ENCODE measurements around the gene FOXP1. TPM values are rescaled to one million over a fixed set of nuclear protein-coding genes. Genes with fewer than 3 reads are reported as not detected.
"Not testable (repeated sequence)": the region's sequence is repeated elsewhere in the genome, so short reads cannot be mapped to it uniquely, and the experiment has no call there.

FOXP1 gene
- total RNA-seq, 2 donors from 2014 or later: 109 to 112 TPM

DNA sequence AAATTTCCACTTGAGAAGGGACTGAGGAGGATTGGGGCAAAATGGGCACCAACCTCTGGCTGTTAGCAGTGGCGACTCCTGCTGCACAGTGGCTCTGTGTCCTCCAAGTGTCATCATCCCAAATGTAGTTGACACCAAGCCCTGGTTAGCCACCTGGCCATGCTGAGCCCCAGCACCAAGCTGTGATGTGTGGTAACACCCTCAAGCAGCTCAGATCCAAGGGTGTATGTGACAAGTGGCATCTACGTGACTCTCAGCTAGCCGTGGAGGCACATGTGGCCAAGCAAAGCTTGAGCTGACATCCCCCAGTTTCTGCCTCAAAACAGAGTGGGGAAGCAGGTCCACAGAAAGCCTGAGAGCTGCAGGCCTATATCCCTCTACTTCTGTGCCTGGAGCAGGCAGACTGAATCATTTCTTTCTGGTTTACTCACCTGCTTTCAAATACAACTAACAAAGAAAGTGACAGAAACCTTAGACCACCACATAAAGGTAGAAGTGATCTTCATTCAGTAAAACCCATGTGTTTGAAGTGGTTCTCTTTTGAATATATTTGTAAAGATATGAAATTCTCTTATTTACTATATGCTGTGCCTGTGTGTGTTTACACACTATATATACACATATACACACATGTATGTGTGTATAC, 40.0 kb downstream of the FOXP1 start:
- intact Hi-C loops (cut with DNase I): no loop called here
- DNase-seq (ENCODE audit: low spot score): no peak

DNA sequence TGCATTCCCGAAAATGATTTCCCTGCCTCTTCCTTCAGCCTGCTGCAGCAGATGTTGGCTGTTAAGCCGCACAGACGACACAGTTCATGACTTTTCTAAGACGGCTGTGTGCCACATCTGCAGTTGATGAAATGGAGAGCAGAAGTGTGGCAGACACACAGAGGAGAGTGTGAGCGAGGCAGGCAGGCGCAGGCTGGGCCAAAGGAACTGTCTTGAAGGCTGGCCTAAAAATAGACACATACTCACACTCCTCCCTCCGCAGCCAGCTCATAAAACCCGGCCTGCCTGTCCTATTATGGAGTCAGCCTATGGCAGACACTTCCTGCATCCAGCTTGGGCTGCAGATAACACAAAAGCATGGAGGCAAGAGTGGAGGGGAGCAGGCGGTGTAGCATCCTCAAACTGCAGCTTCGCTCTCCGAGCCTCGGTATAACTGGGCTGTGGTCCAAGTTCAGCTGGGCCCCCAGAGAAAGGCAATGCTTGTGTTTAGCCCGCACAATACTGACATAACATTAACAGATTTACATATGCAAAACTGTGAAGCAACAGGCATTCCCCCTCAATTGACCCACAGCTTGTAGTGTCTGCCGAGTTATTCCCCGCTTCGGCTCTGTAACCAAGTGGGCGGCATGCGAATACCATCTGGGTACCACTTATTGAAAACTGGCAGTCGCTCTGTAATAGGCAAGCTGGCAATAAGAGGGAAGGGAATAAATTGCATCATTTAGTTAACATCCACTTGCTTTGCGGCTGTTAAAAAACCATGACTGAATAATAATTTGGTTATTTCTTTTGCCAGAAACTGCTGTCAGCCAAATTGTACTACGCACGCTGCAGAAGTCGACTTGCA, 40.8 kb downstream of the FOXP1 start:
- DNase-seq (ENCODE audit: low spot score): peak; percentile 96
- intact Hi-C loops (cut with DNase I): no loop called here

DNA sequence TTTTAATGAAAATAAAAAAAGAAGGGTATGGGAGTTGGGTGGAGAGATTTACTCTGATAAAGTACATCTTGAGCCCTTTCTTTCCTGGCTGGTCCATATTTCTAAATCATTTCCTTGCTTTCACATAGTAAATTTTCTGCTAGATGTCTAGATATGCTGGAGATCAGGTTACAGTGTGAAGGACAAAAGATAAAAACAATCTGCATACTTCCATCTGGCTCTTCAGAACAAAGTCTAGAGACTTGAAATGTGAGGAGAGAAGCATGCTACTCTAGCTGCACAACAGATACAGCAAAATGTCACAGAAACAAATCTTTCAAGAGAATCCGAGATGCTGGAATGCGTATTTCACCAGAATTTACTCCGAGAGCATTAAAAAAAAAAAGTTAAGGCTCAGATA, 42.2 kb downstream of the FOXP1 start:
- intact Hi-C loops (cut with DNase I): no loop called here
- DNase-seq (ENCODE audit: low spot score): no peak

DNA sequence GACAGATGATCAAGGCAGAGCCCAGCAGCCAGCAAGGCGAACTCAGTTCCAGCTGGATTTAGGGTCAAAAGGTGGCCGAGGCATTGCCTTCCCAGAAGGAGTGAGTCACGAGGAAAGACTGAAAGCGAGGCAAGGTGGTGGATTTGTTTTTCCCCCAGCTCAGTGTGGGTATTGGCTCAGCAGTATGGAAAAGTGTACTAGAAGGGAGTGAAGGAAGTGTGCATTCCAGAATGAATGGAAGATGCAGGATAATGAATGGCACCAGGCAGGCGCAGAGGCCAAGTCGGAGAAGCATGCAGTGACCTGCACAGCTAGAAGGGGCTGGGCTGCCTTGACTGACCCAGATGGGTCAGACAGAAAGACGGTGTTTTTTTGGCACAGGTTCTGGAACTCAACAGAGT, 46.3 kb downstream of the FOXP1 start:
- DNase-seq (ENCODE audit: low spot score): peak; percentile 91
- intact Hi-C loops (cut with DNase I): no loop called here

DNA sequence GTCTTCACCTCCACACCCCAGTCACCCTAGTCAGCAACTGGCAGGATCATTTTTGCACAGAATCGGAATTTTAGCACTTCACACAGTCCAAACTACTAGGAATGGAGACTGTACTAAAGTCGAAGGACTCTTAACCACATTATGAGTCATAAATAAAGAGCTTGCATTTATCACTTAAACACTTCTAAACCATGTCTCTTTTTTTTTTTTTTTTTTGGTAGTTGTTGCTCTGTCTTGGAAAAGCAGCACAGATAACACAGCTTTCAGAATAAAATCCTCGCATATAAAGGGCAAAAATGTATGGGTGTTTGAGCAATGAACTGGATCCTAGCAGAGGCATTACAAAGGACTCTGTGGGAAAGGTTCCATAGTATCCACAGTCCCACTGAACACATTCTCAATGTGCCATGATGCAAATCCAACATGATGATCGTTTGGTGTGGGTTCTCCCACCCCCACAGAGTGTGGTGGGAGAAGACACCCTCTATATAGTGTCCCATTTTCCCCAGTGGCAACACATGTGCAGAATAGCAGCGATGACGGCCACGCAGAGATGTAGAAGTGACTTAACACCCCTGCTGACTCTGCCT, 47.1 kb downstream of the FOXP1 start:
- no peak for DNase-seq (ENCODE audit: low spot score)
- intact Hi-C loops (cut with DNase I): no loop called here

DNA sequence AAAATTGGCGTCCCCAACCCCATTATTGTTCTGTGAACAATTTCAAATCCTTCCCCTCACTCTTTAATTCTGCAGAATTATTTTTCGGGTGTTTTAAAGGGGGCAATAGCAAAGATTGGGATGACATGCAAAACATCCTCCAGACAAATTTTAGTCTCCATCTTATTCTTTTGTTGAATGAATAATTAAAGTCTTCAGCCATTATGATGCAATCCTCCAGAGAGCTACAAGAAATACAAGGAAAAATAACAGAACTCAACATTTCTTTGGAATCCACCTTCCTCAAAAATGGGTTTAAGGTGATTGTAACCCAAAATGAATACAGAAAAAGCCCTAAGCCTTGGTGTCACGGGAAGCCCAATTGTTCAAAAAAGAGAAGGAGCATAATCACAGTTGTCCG, 49.9 kb downstream of the FOXP1 start:
- no peak for DNase-seq (ENCODE audit: low spot score)
- intact Hi-C loops (cut with DNase I): no loop called here

DNA sequence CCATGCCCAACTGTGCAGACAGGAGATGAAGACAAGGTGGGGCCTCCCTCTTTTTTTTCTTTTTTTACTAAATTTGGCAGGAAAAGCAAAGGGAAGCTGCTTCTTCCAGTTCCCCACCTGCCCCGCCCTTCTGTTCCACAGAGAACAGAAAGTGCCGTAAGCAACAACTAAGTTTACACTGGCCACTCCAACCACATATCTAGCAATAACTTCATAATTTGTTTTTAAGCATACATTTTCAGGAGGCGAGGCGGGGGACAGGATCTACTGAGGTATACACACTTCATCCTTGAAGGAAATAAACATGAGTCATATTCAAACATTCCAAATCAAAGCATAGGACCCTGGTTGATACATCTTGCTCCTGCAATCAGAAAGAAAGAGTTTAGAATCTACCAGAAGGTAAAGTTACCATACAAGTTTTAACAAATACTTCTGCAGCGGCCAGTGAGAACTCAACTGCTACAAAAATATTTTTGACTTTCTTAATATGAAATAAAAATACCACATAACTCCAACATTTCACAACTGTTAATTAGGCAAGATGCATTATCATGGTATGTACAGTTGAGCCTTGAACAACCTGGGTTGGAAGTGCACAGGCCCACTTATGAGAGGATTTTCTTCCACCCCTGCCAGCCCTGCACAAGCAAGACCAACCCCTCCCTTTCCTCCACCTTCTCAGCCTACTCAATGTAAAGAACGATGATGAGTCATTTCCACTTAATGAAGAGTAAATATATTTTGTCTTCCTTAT, 50.7 kb downstream of the FOXP1 start:
- DNase-seq (ENCODE audit: low spot score): no peak
- intact Hi-C loops (cut with DNase I): no loop called here

DNA sequence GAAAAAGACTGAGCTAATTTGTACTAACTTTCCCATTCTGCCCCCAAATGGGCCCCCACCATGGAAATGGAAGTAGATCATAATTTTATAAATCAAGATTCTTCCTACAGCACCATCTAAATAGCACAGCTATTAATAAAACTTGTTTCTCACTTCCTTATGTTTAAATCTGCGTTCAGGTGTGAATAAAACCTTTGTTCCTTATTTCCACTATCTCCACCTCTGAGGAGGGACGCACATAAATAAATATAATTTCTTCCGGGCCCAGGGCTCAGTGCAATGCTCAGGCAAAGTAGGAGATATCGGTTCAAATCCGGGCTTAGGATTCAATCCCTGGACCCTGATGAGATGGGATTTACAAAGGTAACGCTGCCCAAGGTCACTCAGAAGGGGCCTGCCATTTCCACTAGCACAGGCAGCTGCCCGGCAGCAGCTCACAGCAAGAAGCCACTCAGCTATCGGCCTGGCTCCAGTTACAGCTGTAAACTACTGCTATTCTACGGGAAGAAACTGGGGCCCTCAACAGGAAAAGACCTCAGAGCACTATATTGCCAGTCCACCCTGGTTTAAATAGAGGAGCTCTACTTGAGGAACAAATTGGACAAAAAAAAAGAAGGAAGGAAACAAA, 52.5 kb downstream of the FOXP1 start:
- DNase-seq (ENCODE audit: low spot score): no peak
- intact Hi-C loops (cut with DNase I): no loop called here

DNA sequence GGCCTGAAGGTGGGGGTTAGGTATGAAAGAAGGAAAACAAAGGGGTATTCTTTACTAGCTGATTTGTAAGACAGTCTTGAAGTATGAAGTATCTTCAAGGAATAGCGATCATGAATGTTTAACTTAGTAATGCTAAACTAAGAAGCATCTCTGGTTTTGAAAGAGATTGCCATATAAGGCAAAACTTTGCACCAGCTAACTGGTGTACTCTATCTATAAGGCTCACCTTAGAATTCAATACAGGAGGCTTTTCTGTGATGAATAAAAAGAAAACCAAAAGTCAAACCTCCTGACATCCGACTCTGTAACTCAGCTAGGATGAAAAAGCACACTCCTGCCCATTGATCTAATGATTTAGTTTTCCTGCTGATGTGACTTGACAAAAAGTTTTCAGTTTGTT, 54.7 kb downstream of the FOXP1 start:
- no peak for DNase-seq (ENCODE audit: low spot score)
- intact Hi-C loops (cut with DNase I): no loop called here

DNA sequence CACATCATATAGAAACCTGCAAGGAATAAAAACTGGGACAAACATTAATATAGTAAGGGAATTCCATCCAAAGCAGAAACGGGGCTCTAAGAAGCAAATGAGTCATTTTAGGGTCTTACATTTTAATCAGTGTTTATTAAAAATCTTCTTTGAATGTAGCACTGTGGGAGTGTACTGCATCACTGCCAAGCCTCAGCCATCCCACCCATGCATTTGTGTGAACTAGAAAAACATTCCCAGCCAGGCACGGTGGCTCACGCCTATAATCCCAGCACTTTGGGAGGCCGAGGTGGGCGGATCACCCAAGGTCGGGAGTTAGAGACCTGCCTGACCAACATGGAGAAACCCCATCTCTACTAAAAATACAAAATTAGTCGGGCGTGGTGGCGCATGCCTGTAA, 57.1 kb downstream of the FOXP1 start:
- intact Hi-C loops (cut with DNase I); DNase-seq (ENCODE audit: low spot score): not testable (repeated sequence)

DNA sequence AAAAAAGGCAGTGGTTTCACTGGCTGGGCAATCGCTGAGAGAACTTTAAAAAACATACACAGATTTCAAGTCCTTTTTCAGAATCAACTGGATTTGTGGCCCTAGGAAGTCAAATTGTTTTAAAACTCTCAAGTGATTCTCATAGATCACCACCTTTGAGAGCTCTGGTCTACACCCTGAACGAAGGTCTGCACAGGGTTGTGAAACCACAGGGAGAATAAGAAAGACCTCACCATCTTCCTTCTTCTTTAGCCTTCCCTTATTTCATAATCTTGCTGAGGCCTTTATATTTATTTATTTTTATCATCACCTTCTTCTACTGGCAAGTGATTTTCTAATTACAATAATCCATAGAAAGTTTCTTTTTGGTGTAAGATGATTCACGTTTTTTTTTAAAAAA, 58.1 kb downstream of the FOXP1 start:
- no peak for DNase-seq (ENCODE audit: low spot score)
- intact Hi-C loops (cut with DNase I): no loop called here

DNA sequence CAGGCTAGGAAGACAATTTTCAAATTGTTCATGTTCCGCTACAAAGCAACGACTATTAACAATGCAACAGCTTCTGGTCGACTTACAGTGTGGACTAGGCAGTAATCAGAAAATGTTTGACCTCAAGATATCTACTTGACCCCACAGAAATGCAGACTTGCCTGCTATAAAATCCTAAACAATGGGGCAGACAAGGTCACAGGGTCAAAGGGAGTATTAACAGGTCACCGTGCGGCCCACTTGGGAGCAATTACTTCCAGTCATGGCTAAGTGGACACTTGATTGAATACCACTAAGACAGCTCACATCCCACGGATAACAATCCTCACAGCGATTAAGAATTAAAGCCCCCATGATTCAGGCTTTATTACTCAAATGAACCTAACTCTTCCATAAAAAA, 58.9 kb downstream of the FOXP1 start:
- DNase-seq (ENCODE audit: low spot score): no peak
- intact Hi-C loops (cut with DNase I): no loop called here

DNA sequence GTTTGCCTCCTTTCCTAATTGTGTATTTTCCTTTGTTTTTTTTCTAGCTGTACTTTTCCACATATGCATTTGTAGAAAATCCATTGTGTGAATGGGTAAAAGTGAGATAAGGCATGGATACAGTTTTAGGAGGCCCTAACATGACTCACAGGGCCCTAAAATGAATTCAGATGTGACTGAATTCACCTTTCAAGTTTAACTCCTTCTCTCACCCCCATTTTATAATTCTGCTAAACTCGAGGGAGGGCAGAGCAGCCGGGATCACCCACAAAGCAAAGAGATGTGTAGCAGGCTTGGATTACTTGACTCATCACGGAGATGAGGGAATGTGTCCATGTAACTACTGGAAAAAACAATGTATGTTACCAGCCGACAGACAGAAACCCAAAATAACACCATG, 59.9 kb downstream of the FOXP1 start:
- intact Hi-C loops (cut with DNase I): no loop called here
- DNase-seq (ENCODE audit: low spot score): no peak

DNA sequence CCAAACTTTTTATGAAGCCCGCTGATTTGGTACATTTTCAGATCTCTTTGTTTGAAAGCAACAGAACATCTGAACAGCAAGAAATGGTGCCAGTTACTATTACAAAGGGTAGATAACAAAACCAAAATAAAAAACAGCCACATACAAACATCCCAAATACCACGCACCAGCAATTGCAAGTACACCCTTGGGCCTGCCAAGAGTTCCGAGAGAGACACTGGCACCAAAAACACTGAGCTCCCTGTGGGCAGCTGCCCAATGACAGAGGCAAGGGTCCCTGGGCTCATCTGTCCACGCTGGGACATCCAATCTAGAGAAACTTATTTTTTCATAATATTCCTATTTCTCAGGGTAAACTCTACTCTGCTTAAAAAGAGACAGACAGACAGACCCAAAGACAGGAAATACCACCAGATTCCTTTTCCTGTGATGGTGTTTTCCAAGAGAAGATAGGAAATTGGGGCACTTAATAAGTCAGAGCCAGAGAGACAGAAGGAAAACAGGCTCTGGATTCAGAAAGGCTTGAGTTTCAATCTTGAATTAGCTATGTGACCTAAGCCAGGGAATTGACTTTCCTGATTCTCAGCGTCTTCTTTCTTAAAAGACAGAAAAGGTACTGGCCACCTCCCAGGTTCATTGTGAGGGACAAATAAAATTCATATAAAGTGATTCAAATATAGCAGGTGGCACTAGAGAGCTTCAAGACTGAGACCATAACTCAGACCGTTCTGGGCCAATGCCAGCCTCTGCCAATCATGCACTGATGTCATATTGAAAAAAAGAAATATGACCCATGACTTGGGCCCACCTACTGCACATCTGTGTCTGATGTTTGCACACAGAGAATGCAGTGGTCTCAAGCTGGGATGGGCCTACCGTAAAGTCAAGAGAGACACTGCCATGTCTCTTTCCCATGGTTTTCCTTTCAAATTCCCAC, 61.3 kb downstream of the FOXP1 start:
- no peak for DNase-seq (ENCODE audit: low spot score)
- intact Hi-C loops (cut with DNase I): no loop called here

DNA sequence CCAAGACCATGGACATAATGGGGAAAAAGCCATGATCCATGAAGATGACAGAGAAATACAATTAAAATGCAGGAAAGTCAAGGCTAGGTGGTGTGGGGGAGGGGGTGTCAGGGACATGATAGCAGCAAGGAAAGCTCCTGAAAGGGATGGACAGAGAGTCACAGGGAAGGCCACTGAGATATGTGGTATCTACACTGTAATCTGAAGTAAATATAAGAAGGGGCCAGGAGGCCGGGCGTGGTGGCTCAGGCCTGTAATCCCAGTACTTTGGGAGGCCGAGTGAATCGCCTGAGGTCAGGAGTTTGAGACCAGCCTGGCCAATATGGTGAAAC, 62.5 kb downstream of the FOXP1 start:
- DNase-seq (ENCODE audit: low spot score): no peak
- intact Hi-C loops (cut with DNase I): no loop called here

DNA sequence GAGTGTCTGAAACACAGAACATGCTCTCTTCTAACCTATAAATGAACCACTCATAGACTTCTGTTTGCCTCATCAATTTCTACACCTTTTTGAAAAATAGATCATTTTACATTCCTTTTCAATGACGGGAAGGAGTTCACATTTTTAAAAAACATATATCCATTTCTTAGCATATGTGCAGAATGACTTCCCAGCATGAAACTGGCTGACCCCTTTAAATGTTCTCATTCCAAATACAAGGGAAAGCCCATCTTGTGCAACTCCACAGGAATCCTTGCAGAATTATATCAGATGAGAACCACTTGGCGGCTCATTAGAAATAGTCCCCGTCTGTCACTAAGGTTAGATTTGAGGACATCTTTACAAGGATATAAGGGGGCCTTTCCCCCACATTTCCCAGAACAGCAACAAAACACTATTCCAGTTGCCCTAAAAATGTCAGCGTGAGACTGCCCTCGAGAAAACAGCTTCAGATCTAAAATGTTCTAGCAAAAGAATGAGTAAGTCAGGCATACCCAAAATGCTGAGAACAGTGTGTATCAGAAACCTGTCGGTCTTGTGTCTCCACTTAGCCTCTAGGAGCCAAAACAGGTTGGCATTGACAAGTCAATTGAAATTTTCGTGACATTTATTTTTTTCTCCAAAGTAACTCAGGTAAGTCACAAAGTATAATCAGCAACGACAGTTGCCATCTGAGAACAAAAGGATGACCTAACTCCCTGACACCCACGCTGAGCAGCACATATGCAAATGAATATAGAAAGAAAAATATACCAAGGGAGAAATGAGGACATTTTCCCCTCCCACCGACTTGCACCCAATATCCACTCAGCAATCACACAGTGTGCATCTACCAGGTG, 63.1 kb downstream of the FOXP1 start:
- intact Hi-C loops (cut with DNase I): no loop called here
- no peak for DNase-seq (ENCODE audit: low spot score)

DNA sequence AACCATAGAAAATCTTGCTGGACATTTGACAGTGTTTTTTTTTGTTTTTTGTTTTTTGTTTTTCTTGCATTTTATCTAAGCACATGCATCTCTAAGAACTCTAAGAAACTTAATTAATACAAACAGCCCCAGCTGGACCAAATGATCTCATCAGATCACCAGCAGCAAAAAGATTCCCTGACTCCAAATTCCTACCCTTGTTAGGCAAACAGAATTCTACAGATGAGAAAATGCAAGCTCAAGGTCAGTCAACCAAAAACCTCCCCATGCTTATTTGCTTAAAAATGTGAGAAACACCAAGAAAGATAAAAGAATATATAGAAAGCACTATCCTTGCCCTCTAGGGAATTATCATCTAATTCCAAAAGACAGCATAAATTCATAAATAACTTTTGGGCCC, 65.4 kb downstream of the FOXP1 start:
- intact Hi-C loops (cut with DNase I): no loop called here
- no peak for DNase-seq (ENCODE audit: low spot score)

DNA sequence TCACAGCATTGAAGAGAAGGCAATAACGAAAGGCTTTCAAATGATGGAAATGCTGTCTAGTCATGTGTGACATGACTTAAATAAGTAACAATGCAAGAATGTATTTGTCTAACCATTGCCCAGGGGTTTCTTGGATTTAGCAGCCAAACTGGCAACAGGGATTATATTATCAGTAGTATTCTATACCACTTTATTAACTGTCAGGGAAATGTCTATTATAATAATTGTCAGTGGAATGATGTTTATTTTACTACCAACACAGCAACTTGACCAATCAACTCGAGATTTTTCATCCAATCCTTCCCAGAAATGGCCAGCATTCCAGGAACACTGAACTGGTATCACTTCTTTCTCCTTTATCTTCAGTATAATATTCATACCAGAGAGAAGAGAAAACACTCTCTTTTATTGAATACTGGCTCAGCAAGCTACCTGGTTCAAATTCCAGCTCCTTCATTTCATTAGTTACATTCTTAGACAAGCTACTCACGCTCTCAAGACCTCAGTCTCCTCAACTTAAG, 66.2 kb downstream of the FOXP1 start:
- no peak for DNase-seq (ENCODE audit: low spot score)
- intact Hi-C loops (cut with DNase I): no loop called here
